CMK (cell line): ENCODE data around the gene VAV1.
A peak's percentile ranks its signal among the peaks of the same experiment; 100 is the strongest.

ENCODE experiments used
- DNase-seq: peaks from one replicate; pipeline ENCODE4 v3.0.0-alpha.2; 2010; ENCODE audit warnings: low read depth

VAV1 gene, protein sequence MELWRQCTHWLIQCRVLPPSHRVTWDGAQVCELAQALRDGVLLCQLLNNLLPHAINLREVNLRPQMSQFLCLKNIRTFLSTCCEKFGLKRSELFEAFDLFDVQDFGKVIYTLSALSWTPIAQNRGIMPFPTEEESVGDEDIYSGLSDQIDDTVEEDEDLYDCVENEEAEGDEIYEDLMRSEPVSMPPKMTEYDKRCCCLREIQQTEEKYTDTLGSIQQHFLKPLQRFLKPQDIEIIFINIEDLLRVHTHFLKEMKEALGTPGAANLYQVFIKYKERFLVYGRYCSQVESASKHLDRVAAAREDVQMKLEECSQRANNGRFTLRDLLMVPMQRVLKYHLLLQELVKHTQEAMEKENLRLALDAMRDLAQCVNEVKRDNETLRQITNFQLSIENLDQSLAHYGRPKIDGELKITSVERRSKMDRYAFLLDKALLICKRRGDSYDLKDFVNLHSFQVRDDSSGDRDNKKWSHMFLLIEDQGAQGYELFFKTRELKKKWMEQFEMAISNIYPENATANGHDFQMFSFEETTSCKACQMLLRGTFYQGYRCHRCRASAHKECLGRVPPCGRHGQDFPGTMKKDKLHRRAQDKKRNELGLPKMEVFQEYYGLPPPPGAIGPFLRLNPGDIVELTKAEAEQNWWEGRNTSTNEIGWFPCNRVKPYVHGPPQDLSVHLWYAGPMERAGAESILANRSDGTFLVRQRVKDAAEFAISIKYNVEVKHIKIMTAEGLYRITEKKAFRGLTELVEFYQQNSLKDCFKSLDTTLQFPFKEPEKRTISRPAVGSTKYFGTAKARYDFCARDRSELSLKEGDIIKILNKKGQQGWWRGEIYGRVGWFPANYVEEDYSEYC

DNA sequence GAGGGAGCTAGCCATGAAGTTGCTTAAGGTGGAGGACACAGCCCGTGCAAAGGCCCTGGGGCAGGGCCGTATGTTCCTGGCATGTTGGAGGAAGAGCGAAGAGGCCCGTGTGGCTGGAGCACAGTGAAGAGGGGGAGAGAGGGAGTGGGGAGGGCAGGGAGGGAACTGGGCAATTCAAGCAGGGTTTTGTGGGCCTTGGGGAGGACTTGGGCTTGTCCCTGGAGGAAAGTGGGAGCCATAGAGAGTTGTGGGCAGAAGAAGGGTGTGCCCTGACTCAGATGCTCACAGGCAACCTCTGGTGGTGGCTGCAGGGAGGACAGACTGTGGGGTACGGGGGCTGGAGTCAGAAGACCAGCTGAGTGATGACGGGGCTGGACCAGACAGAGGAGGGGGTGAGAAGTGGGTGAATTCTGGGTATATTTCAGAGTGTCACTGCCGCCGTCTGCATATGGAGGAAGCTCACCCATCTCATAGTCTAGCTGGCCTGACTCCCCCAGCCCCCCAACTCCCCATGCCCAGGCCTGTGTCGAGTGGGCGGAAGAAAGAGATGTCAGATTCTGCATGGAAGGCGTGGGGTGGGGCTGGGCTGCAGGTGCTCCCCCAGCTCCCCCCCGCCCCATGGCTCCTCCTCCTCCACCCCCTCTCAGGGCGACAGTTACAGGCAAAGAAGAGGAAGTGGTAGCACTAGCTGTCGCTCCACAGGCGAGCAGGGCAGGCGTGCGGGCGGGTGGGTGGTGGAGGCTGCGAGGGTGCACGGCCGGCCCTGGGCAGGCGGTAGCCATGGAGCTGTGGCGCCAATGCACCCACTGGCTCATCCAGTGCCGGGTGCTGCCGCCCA lies at the start of gene VAV1:
TSS of gene VAV1 (plus strand) at position 681 of the 838 bp plus-strand sequence. CDS start at position 781, 100 bp downstream.
- DNase-seq, result peak; percentile 91

DNA sequence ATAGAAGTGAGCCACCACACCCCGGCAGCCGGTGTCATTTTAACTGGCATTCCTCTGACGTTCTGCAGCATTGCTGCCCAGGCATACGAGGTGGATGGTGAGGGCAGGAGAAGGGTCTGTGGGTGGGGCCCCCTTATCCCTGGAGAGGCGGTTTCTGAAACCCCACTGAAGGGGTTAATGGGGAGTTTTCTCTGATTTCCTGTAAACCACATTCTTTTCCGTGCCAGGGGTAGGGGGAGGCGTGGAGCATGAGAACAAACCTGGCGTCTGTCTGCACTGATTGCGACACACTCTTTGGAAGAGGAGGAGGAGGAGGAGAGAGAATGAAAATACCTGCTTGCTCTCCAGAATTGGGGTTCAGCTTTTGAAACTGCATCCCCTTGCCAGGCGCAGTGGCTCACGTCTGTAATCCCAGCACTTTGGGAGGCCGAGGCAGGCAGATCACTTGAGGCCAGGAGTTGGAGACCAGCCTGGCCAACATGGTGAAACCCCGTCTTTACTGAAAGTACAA lies 49.3 kb upstream of the VAV1 start:
- DNase-seq, result no peak

DNA sequence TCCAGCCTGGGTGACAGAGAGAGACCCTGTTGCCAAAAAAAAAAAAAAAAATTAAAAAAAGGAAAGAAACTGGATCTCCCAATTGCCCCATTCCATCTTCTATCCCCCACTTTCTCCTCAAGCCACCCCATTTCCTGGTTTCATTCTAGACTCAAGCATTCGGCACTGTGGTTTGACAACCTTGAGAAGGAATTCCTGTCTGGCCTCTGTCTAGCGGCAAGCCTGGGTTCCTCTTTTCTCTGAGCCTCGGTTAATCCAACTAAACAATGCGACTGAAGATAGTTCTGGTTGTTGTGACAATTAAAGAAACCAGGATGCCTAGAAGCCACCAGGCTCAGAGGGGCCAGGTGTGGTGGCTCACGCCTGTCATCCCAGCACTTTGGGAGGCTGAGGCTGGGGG lies 48.8 kb upstream of the VAV1 start:
- DNase-seq, result no peak

DNA sequence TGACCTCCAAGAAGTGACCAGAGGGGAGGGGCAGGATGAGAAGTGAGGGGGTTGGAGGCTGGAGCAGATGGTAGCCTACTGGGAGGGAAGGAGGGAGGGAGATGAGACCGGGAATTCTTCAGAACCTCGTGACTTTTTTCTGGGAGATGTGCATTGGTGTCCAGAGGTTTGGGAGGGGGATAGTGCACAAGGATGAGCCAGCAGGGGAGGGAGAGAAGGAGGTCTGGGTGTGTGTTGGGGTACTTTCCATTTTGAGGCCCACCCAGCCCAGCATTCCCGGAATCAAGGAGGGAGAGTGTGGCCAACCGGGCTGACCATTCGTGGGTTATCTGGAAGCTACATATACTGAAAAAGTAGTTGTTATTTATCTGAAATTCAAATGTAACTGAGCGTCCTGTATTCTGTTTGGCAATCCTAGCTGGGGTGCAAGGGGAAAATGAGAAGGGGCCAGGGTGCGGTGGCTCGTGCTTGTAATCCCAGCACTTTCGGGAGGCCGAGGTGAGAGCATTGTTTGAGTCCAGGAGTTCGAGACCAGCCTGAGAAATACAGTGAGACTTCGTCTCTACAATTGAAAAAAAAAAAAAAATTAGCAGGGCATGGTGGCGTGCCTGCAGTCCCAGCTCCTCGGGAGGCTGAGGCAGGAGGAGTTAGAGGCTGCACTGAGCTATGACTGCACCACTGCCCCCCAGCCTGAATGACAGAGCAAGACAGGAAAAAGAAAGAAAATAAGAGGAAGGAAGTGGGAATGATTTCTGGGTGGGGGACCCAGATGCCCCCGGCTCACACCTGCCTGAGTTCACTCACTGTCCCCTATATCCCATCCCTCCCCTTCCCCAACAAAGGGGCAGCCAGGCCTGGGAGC lies 47.6 kb upstream of the VAV1 start:
- no peak for DNase-seq

DNA sequence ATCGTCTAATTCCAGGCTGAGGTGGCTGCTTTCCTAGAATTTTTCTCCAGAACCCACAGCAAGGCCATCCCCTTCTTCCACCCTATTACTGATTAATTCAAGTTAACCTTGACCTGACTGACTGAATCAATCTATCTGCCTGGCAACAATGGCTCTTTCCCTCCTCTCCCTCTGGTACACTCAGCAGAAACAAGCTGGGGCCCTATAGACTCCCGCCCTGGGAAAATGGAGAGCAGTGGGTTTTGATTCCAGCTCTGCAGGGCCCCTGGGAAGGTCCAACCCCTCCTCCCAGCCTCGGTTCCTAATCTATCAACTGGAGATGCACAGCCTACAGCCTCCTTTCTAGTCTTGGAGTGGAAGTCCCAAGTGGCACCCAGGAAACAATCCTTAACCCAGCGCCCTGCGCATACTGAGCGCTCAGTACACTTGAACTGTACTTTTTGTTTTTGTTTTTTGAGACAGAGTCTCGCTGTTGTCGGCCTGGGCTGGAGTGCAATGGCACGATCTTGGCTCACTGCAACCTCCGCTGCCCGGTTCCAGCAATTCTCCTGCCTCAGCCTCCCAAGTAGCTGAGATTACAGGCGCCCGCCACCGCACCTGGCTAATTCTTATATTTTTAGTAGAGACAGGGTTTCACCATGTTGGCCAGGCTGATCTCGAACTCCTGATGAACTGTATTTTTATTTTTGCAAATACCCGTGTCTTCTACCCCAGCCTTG lies 46.8 kb upstream of the VAV1 start:
- no peak for DNase-seq

DNA sequence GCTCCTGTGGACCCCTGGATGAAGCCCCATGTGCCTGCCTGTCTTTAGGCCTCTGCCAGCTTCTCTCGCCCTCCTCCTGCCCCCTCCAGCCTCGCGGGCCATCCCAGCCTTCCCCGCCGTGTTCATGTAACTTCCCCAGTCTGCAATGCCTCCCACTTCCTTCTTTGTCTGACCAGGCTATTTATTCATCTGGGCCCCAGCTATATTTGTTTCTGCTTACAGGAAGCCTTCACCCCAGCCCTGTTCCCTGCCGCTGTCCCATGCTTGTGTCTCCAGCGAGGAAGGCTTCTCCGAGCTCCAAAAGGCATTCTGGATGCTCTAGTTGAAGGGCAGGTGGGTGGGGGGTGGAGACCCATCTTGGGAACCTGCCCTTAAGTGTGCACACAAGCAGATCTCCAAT lies 44.2 kb upstream of the VAV1 start:
- no peak for DNase-seq

DNA sequence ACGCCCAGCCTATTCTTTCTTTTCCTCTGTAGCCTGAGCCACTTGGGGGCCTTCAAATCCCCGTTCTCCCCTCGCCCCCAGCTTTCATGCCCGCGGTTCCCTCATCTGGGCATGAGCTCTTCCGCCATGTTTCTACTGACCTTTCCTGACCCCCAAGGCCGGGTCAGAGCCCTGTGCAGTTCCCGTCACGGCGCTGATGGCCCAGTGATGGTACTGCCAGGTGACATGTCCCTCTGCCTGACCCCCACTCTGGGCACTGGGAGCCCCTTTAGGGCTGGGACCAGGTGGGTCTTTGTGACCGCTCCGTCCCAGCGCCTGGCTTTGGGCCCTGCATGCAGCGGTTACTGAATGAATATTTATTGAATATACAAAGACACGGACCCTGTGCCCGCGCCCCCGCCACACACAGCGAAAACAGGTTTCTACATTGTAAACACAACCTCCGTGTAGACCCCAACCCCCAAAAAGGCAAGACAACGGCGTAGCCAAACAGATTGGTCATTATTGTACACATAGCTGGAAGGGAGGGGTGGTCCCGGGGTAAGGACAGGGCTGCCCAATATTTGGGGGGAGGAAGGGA lies 42.8 kb upstream of the VAV1 start:
- DNase-seq, result no peak

DNA sequence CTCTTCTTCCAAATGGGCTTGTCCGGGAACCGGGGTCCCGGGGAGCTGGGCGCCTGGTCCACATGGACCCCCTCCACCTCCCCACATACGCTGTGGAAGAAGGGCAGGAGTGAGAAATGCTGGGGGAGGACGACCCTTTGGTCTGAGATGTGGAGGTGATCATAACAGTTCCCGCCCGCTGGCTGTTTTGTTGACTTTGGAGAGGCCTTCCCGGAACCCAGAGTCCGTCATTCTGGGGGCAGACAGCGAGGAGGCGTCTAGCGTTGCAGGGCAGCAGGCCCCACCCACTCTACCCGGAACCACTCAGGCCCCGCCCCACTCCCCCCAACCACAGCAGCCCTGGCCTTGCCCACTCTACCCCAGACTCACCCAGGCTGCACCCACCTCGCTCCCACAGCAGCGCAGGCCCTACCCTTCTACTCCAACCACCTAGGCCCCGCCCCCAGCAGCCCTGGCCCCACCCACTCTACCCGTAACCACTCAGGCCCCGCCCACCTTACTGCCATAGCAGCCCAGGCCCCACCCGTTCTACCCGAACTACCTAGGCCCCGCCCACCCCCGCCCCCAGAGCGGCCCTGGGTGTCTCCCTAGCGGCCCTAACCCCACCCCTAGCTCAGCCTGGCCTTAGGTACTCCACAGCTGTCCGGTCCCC lies 42.2 kb upstream of the VAV1 start:
- DNase-seq, result peak; percentile 77

DNA sequence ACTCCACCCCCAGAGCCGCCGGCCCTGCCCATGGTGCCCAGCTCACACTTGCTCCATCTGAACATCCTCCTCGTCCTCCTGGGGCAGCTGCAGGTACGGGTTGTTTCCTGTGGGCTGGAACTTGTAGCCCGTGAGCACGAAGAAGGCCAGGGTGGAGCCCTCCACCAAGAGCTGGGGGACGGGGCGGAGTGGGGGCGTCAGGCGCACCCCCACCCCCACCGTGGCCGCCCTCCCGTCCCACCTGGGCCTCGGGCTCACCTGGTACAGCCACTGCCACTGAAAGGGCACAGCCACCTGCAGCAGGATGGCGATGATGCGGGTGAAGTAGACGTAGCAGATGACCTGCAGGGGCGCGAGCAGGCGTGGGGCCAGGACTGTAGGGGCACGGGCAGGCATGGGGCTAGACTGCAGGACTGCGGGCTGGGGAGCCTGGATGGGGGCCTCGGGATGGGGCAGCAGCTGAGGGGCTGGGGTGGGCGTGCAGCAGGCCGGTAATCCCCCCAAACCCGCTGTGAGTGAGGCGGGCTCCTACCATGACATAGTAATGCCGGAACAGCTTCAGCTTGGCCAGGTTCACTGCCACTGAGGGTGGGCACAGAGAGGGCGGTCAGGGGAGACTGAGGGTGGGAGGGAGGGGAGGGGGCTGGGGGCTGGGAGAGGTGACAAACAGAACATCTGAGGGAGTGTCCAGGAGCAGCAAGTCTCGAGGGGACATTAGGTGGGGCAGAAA lies 41.4 kb upstream of the VAV1 start:
- DNase-seq, result no peak

DNA sequence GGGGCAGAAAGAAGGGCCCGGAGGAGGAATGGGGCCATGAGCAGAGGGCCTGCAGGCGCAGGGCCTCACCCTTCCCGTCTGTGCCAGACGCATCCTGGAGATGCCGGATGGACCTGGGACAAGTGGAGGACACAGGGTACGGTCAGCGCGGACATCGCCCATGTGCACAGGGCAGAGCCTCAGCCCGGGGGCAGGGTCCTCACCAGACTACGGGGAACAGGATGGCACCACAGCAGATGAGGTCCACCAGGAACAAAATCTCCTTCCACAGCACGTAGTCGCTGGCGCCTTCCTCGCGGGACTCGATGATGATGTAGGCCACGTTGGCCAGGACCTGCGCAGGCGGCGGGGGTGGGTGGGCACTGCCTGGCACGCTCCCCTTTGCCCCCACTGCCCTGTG lies 40.7 kb upstream of the VAV1 start:
- DNase-seq, result no peak

DNA sequence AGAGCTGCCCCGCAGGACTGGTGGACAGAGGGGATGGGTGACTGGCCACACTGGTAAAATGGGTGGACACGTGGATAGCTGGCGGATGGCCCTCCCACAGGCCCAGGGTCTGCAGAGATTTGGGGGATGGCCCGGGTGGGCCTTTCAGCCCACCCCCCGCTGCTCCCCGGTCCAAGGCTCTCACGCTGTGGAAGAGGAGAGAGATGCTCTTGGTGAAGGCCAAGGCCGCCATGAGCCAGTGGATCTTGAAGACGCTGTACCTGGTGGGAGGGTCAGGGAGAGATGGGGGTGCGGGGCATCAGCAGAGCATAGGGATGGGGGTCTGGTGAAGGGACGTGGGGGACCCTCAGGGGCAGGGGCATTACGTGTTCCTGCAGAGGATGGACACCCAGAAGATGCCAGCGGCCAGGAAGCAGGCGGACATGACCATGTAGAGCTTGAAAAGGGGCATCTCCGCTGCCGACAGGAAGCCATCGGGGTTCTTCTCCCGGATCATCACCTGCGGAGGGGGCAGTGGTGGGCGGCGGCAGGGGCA lies 39.6 kb upstream of the VAV1 start:
- DNase-seq, result no peak

DNA sequence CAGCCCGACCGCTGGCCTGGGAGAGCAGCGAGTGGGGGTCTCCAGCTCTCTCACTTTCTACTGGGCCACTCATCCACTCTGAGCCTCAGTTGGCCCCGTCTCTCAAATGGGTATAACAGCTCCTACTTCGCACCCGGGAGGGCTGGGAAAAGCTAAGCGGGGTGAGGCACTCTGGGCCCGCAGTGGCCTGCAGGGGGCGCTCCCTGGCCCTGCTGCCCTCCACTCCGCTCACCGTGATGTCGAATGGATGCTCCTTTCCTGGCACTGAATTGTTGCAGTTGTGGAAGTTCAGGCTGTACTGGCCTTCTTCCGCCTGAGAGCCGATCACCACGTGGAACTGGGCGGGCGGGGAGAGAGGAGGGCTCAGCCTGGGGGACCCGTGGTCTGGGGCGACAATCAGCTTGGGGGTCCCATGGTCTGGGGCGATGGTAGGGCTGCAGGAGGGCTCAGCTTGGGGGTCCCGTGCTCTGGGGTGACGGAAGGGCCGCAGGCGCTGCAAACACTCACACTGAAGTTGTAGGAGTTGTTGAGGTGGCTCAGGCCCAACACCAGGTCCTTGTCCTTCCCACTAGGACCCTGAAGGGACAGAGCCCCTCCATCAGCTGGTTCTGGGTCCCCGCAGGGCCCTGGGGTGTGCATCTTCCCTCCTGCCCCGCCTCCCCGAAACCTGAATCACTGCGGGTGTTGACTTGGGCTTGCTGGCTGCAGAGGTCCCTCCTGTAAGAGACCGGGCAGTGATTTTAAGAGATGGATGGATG lies 39.0 kb upstream of the VAV1 start:
- DNase-seq, result no peak

DNA sequence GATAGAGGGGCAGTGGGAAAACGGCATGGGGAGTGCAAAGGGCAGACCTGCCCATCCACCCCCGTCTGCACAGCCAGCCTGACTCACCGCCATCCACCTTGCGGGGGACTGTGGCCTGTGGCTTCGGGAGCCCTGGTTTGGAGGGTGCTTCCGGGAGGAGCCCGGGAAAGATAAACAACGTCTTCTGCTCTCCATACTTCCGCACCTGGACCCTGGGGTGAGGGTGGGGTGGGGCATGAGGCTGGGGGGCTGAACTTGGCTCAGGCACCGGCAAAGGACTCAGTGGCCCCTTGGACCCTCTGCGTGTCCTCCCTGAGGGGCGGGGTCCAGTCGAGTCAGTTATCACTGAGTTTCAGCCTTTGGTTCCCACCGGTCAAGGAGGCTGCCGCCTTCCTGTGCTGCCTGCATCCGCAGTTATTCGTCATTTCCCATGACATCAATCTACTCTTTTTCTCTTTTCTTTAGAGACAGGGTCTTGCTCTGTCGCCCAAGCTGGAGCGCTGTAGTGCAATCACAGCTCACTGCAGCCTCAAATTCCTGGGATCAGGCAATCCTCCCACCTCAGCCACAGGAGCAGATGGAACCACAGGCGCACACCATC lies 38.3 kb upstream of the VAV1 start:
- no peak for DNase-seq

DNA sequence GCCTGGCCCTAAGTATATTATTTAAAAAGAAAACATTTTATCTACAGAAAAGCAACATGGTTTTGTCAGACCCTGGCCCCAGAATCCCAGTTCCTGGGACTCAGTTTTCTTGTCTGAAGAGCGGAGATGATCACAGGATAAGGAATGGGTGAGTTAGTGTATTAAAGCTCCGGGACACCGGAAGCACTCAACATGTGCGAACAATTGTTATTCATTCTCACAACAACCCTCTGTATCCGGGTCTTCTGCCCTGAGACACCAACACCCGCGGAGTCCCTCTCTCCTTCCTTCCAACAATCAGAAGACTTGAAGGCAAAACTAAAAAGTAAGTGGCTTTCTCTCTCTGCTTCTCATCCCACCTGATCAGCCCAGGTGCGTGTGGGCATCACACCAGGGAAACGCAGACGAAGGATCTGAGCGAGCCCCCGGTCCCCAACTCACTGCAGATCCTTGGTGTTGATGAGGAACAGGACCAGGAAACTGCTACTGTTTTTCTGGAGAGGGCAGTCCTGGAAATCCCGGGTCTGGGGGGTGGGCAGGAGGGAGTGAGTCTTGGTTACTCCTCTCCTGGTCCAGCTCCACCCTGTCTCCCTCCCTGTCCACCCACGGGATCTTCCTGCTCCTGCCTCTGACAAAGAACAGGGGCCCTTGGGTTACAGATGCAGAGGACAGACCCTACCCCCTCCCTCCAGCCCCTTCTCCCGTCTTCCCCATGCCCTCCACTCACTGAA lies 37.2 kb upstream of the VAV1 start:
- DNase-seq, result no peak

DNA sequence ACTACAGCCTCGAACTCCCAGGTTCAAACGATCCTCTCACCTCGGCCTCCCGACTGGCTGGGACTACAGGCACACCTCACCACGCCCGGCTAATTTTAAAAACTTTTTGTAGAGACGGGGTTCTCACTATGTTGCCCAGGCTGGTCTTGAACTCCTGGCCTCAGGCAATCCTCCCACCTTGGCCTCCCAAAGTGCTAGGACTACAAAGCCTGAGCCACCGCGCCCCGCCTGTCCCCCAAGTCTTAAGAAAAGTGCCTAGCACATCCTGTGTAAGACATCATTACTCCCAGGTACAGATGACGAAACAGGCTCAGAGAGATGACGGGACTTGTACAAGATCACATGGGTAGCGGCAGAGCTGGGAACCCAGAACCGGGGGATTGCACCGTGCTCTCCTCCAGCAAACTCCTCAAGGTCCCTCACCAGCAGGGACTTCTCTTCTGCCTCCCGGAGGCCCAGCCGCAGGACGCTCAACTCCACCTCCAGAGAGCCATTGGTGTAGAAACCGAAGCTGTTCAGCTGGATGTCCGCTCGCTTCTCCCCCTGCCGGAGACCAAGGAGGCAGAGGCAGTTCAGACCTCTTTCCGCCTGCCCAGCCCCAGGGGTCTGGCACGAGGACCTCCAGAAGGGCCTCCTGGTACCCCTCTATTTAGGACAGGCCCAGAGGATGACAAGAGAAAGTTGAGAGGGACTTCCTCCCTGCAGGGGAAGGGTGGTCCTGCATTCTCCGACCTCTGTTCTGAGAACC lies 36.2 kb upstream of the VAV1 start:
- no peak for DNase-seq

DNA sequence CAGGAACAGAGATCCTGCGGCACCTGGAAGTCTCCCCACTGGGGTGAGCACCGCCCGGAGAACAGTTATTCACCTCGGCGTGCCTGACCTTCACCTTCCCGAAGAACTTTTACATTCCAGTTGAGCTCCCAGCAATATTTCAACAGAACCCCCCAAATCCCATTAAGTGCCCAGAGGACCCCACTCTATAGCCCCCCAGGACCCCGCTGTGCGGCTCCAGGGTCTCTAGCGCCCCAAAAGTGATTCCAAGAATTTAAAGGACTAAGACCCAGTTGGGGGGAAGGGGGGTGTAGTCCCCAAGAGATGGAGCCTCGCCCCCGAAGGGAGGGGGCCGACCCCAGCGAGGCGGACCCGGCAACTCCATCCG lies 35.6 kb upstream of the VAV1 start:
- DNase-seq, result no peak
